Endometrial microvascular endothelial cells (primary cell): ENCODE results near the gene EPAS1. TPM values are rescaled to one million over a fixed set of nuclear protein-coding genes. Genes with fewer than 3 reads are reported as not detected.

Experiments
- in situ Hi-C: cut with HindIII; loops from 2 replicates; pipeline ENCODE4 v1.10.0; 2017; ENCODE audit warnings: low sequenced_read_pairs, low pct_unique_long_range_greater_than_20kb; ENCODE audit errors: inconsistent ontology term
- total RNA-seq: library from RNA; depleted of rRNA; stranded (reverse); fragments of >200 nt; gene quantifications from one replicate; pipeline ENCODE4 v1.2.3, GENCODE V29; 2015; ENCODE audit errors: inconsistent ontology term

Gene EPAS1
- total RNA-seq, 1 donor from 2014 or later, result 254 TPM

GRCh38 chr2:46269001-46269400 is 28.2 kb upstream of the EPAS1 start:
- in situ Hi-C loops, result loop anchor here (25.0 kb wide), 1 partner anchor 232 kb away; no protein-coding TSS in a partner anchor

- in situ Hi-C loops, result loop anchor here (25.0 kb wide), 1 partner anchor 232 kb away; no protein-coding TSS in a partner anchor
Observed at GRCh38 chr2:46269544-46270273, 27.5 kb upstream of the EPAS1 start.

- in situ Hi-C loops, result loop anchor here (25.0 kb wide), 1 partner anchor 233 kb away; no protein-coding TSS in a partner anchor
Observed at GRCh38 chr2:46270384-46270783, 26.8 kb upstream of the EPAS1 start.

GRCh38 chr2:46273225-46273863 is 23.9 kb upstream of the EPAS1 start:
- in situ Hi-C loops, result loop anchor here (25.0 kb wide), 1 partner anchor 236 kb away; no protein-coding TSS in a partner anchor

GRCh38 chr2:46273919-46274318 is 23.3 kb upstream of the EPAS1 start:
- in situ Hi-C loops, result loop anchor here (25.0 kb wide), 1 partner anchor 237 kb away; no protein-coding TSS in a partner anchor

- in situ Hi-C loops, result loop anchor here (25.0 kb wide), 1 partner anchor 237 kb away; no protein-coding TSS in a partner anchor
Observed at GRCh38 chr2:46274586-46274985, 22.6 kb upstream of the EPAS1 start.

GRCh38 chr2:46275995-46276394 is 21.2 kb upstream of the EPAS1 start:
- in situ Hi-C loops, result no loop called here

- in situ Hi-C loops, result no loop called here
Observed at GRCh38 chr2:46276642-46277041, 20.6 kb upstream of the EPAS1 start.

- in situ Hi-C loops, result no loop called here
Observed at GRCh38 chr2:46277431-46278190, 19.6 kb upstream of the EPAS1 start.

- in situ Hi-C loops, result no loop called here
Observed at GRCh38 chr2:46278952-46279351, 18.3 kb upstream of the EPAS1 start.

- in situ Hi-C loops, result no loop called here
Observed at GRCh38 chr2:46281939-46282338, 15.3 kb upstream of the EPAS1 start.

- in situ Hi-C loops, result no loop called here
Observed at GRCh38 chr2:46283693-46284092, 13.5 kb upstream of the EPAS1 start.

GRCh38 chr2:46284260-46284659 is 12.9 kb upstream of the EPAS1 start:
- in situ Hi-C loops, result no loop called here

- in situ Hi-C loops, result no loop called here
Observed at GRCh38 chr2:46284796-46285195, 12.4 kb upstream of the EPAS1 start.

GRCh38 chr2:46286715-46287114 is 10.5 kb upstream of the EPAS1 start:
- in situ Hi-C loops, result no loop called here

- in situ Hi-C loops, result no loop called here
Observed at GRCh38 chr2:46290078-46290477, 7.1 kb upstream of the EPAS1 start.

GRCh38 chr2:46293466-46293865 is 3.7 kb upstream of the EPAS1 start:
- in situ Hi-C loops, result no loop called here

- in situ Hi-C loops, result no loop called here
Observed at GRCh38 chr2:46294176-46294836, 2.9 kb upstream of the EPAS1 start.
